ENCODE data around the gene SS18. TPM values are rescaled to one million over a fixed set of nuclear protein-coding genes. Genes with fewer than 3 reads are reported as not detected.

The SS18 gene
- total RNA-seq, 4 donors from 2014 or later, result 108 to 287 (median 123) TPM

GRCh38 chr18:25998461-25998860 lies 92.0 kb downstream of the SS18 start:
- no peak overlapping the region for H3K4me3 ChIP-seq (ENCODE audit: low read depth, poor library complexity, severe bottlenecking)
- no peak for TF ChIP-seq CTCF (IDR thresholded peaks at IDR 0.05)
- no peak for DNase-seq (ENCODE audit: low spot score in 2 of 2)
- intact Hi-C loops (cut with DNase I; ENCODE audit: low total_unique reads), result no loop called here

GRCh38 chr18:25992566-25992965 lies 97.8 kb downstream of the SS18 start:
- TF ChIP-seq CTCF (IDR thresholded peaks at IDR 0.05), result no peak
- TF ChIP-seq POLR2A (IDR thresholded peaks at IDR 0.05), result no peak
- no peak overlapping the region for H3K4me3 ChIP-seq (ENCODE audit: low read depth, poor library complexity, severe bottlenecking)
- 75 to 88% methylated on average over 2 of the region's 2 CpGs for WGBS, 2 donors
- DNase-seq (ENCODE audit: low spot score in 2 of 2), result no peak
- intact Hi-C loops (cut with DNase I; ENCODE audit: low total_unique reads), result no loop called here

GRCh38 chr18:25990473-25990872 lies 99.9 kb downstream of the SS18 start:
- WGBS, 2 donors, result 80 to 81% methylated on average over 8 of the region's 8 CpGs
- H3K4me3 ChIP-seq (ENCODE audit: low read depth, poor library complexity, severe bottlenecking), result no peak overlapping the region

GRCh38 chr18:25985707-25986394 lies 104.6 kb downstream of the SS18 start:
- DNase-seq (ENCODE audit: low spot score in 2 of 2), result no peak
- intact Hi-C loops (cut with DNase I; ENCODE audit: low total_unique reads), result no loop called here
- H3K4me3 ChIP-seq (ENCODE audit: low read depth, poor library complexity, severe bottlenecking), result no peak overlapping the region
- TF ChIP-seq POLR2A (IDR thresholded peaks at IDR 0.05) (no peak), CTCF (IDR thresholded peaks at IDR 0.05) (no peak)
- 16 to 27% methylated on average over 1 of the region's 1 CpG for WGBS, 2 donors

More at GRCh38 chr18:25990473-25990872, 99.9 kb downstream of the SS18 start:
- intact Hi-C loops (cut with DNase I; ENCODE audit: low total_unique reads), result no loop called here
- TF ChIP-seq POLR2A (IDR thresholded peaks at IDR 0.05) (no peak), CTCF (IDR thresholded peaks at IDR 0.05) (no peak)
- DNase-seq (ENCODE audit: low spot score in 2 of 2), result no peak

GRCh38 chr18:25983730-25984129 lies 106.7 kb downstream of the SS18 start:
- 95 to 98% methylated on average over 2 of the region's 2 CpGs for WGBS, 2 donors
- no peak for TF ChIP-seq CTCF (IDR thresholded peaks at IDR 0.05)
- no peak for TF ChIP-seq POLR2A (IDR thresholded peaks at IDR 0.05)
- no peak overlapping the region for H3K4me3 ChIP-seq (ENCODE audit: low read depth, poor library complexity, severe bottlenecking)
- intact Hi-C loops (cut with DNase I; ENCODE audit: low total_unique reads), result no loop called here
- DNase-seq (ENCODE audit: low spot score in 2 of 2), result no peak

- no peak for TF ChIP-seq POLR2A (IDR thresholded peaks at IDR 0.05)
These were observed 107.5 kb downstream of the SS18 start for GRCh38 chr18:25982961-25983360.

More at GRCh38 chr18:25982961-25983360, 107.5 kb downstream of the SS18 start:
- intact Hi-C loops (cut with DNase I; ENCODE audit: low total_unique reads), result no loop called here
- H3K4me3 ChIP-seq (ENCODE audit: low read depth, poor library complexity, severe bottlenecking), result no peak overlapping the region
- WGBS, 2 donors, result 82 to 86% methylated on average over 3 of the region's 3 CpGs
- no peak for DNase-seq (ENCODE audit: low spot score in 2 of 2)

Data from lower leg skin (tissue), 4 donors.